GM19324 (cell line): Measurements from ENCODE around the gene ME1.

Experiments
- ATAC-seq: cut with Tn5 transposase; IDR thresholded peaks from one replicate; pipeline ENCODE4 v1.9.1; 2021; ENCODE audit warnings: mild to moderate bottlenecking, moderate library complexity; ENCODE audit not compliant: unreplicated experiment, low FRiP score

The ME1 gene

GRCh38 chr6:83433177-83433576, 2.3 kb upstream of the ME1 start:
- no peak for ATAC-seq

DNA sequence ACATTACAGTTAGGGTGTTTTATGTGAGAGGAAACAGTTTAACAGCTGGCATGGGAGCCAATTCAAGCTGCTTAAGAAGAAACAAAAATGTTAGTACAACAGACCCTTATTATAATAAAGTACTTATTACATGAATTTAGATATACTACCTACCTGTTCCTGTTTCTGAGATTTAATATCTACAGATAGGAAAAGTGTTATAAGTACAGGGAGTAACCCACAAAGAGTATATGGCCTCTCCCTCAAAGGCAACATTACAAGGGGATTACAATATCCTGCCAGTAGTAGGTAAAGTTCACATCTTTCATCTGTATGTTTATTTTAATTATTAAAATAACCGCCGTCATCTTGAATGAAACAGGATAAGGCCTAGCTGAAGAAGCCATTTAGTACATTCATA, 1.8 kb upstream of the ME1 start:
- ATAC-seq: no peak

DNA sequence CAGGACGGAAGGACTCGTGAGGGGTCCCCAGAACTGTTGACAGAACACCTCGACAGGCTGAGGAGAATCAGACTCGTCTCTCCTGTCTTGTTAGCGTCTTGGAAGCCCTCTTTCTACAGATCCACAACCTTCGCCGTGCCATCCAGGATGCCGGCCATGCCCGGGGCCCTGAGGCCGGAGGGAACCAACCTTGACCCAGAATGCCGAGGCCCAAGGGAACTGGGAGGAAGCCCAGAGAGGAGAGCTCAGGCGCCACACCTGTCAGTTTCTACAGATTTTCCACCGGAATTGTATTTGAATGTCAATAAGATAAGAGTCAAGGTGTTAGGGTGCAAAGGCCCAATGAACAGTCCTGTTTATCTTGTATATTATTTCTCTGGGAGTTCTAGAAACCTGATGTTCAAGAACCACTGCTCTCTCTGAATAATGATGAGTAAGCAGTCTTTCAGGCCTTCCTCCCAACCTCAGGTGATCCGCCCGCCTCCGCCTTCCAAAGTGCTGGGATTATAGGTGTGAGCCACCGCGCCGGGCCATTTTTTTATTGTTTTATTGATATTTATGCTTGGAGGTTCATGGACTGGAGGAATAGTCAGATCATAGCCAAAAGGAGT, 799 bp upstream of the ME1 start:
- no peak for ATAC-seq

GRCh38 chr6:83429857-83430610, 817 bp downstream of the ME1 start:
- ATAC-seq: peak; percentile 10

- ATAC-seq: no peak
These were observed 1.6 kb downstream of the ME1 start for GRCh38 chr6:83429269-83429668.

- no peak for ATAC-seq
These were observed 6.3 kb downstream of the ME1 start for GRCh38 chr6:83424392-83425018.

- ATAC-seq: no peak
These were observed 12.8 kb downstream of the ME1 start for GRCh38 chr6:83417880-83418663.

DNA sequence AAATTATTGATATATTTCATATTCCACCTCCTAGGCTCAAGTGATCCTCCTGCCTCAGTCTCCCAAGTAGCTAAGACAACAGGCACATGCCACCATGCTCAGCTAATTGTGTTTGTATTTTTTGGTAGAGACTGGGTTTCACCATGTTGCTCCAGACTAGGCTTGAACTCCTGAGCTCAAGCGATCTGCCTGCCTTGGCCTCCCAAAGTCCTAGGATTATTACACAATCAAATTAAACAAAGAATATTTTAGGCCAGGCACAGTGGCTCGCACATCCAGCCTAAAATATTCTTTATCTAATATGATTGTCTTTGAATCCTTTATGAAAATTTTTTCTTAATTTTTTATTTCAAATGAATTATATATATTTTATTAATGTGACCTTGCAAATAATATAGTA, 17.8 kb downstream of the ME1 start:
- no peak for ATAC-seq

- ATAC-seq: no peak
These were observed 19.1 kb downstream of the ME1 start for GRCh38 chr6:83411731-83412130.

DNA sequence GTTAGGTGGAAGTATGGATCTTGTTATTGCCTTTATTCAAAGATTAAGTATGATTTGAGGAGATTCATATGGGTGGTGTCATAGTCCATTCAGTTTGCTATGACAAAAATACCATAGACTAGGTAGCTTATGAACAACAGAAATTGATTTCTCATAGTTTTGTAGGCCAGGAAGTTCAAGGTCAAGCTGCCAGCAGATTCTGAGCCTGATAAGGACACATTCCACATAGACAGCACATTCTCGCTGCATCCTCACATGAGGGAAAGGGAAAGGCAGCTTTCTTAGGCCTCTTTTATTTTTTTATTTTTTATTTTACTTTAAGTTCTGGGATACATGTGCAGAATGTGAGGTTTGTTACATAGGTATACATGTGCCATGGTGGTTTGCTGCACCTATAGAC, 27.7 kb downstream of the ME1 start:
- no peak for ATAC-seq

GRCh38 chr6:83389606-83390005, 41.2 kb downstream of the ME1 start:
- ATAC-seq: no peak

GRCh38 chr6:83385473-83385872, 45.4 kb downstream of the ME1 start:
- ATAC-seq: no peak

GRCh38 chr6:83384751-83385150, 46.1 kb downstream of the ME1 start:
- no peak for ATAC-seq

- ATAC-seq: no peak
These were observed 48.9 kb downstream of the ME1 start for GRCh38 chr6:83381949-83382348.

DNA sequence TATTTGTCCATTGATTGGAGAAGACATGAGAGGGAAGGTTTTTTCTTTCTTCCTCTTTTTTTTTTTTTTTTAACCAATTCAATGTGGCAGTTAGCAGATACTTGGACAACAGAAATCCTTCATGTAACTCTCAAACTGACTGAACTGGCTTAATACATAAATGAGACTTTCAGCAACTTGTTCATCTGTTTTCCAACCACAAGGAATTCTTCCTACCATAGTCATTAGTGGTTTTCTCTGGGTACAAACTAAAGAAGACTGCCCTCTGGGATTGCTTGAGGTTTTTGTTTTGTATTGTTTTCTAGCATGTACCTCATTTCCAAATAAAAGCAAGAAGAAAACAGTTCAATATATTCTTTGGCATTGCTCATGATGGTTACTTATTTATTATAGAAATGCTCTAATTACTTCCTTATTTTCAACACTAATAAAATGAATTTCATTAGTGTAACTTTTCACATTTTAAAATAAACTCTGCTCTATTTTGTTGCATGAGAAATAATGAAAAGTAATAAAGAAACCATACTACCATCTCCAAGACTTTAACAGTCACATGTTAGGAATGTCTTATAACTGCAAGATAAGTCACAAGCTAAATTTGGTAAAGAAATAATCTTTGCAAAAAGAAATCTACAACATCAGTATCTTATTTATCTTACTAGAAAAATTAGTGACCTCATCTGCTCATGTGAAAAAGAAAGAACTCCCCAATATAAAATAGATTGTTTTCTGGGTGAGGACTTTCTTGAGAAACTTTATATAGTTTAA, 52.0 kb downstream of the ME1 start:
- no peak for ATAC-seq

GRCh38 chr6:83371423-83371822, 59.4 kb downstream of the ME1 start:
- no peak for ATAC-seq

GRCh38 chr6:83370567-83370966, 60.3 kb downstream of the ME1 start:
- ATAC-seq: no peak

- ATAC-seq: no peak
These were observed 61.2 kb downstream of the ME1 start for GRCh38 chr6:83369692-83370091.

DNA sequence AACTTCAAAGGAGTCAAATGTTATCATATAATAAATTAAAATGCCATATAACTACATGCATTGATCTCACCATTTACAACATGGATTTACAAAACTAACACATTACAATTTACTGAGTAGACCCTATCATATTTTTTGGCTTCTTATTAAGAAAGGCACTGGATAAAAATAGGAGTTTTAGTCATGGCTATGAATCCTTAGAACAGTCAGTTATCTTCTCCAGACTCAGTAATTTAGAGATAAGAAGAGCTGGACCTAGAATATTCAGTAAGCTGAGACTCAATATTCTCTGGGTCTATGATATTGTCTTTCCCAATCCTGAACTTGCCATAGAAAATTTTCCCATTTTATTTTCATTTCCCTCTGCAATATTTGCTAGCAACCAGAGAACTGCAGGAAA, 62.3 kb downstream of the ME1 start:
- no peak for ATAC-seq

DNA sequence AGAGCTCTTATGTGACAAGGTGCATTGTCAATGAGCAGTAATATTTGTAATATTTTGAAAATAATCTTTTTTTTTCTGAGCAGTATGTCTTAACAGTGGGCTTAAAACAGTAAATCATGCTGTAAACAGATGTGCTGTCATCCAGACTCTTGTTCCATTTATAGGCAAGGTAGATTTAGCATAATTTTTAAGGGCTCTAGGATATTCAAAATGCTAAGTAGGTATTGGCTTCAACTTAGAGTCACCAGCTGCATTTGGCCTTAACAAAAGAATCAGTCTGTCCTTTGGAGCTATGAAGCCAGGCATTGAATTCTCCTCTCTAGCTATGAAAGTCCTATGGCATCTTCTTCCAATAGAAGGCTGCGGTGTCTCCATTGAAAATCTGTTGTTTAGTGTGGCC, 63.7 kb downstream of the ME1 start:
- ATAC-seq: no peak
